Activated T-helper 2 cell treated with anti-CD3 and anti-CD28 coated beads, Interferon-gamma antibody, Interleukin-2, Interleukin-4, amounts not matched to agents 10 μg/mL and 5 μg/mL and 100 μg/mL, durations not matched to agents 14 hours and 24 hours and 36 hours (primary cell): ENCODE measurements around the gene ANTKMT. TPM values are rescaled to one million over a fixed set of nuclear protein-coding genes. Genes with fewer than 3 reads are reported as not detected.
"Not testable (repeated sequence)": the region's sequence is repeated elsewhere in the genome, so short reads cannot be mapped to it uniquely, and the experiment has no call there.

Experiments used
- DNase-seq: peaks from one replicate; pipeline ENCODE4 v3.0.0; 2021; ENCODE audit warnings: low spot score
- H3K27ac Mint-ChIP-seq: one replicate; pipeline ENCODE4 v1.8.0; 2021; ENCODE audit warnings: mixed read lengths
- H3K27me3 Mint-ChIP-seq: one replicate; pipeline ENCODE4 v1.8.0; 2021; ENCODE audit warnings: low read depth, mixed read lengths
- H3K36me3 Mint-ChIP-seq: one replicate; pipeline ENCODE4 v1.8.0; 2021; ENCODE audit warnings: low read depth, mixed read lengths
- H3K4me1 Mint-ChIP-seq: one replicate; pipeline ENCODE4 v1.8.0; 2021; ENCODE audit warnings: low read depth, mixed read lengths
- H3K4me3 Mint-ChIP-seq: one replicate; pipeline ENCODE4 v1.8.0; 2021; ENCODE audit warnings: low read depth, mild to moderate bottlenecking, moderate library complexity, mixed read lengths
- H3K9me3 Mint-ChIP-seq: one replicate; pipeline ENCODE4 v1.8.0; 2021; ENCODE audit warnings: mixed read lengths
- intact Hi-C: fragments of 100-400 bp; cut with micrococcal nuclease; formaldehyde crosslinking; loops from one replicate; pipeline ENCODE4 v1.15.1; 2023
- total RNA-seq: library from RNA; stranded (reverse); gene quantifications from 2 replicates; pipeline ENCODE4 v1.2.3, GENCODE V29; 2022

ANTKMT gene
- total RNA-seq, 1 donor from 2014 or later, result 54.4 TPM

DNA sequence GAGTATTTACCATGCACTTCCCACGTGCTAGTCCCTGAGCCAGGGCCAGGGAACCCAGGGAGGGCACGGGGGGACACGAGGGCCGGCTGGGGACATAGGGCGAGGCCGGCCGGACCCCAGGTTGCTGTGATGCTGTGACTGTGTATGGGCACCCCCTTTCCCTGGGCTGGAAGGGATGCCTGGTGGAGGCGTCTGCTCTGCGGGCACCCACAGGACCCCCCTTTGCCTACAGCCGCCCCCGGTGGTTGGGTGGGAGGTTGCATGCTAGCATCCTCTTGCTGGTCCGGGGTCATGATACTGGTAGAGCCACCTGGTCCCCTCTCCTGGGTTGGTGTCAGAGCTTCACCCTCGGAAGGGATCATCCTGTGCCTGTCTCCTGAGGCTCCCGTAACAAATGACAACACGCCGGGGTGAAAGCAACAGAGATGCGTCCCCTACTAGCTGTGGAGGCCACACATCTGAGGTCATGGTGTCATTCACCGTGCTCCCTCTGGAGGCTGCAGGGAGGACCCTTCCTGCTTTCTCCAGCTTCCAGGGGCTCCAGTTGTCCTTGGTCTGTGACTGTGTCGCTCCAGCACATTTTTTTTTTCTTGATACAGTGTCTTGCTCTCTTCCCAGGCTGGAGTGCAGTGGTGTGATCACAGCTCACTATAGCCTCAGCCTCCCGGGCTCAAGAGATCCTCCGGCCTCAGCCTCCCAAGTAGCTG is 23.0 kb downstream of the ANTKMT start:
- Mint-ChIP-seq H3K4me3 (no peak overlapping the region), H3K27ac (no peak overlapping the region)
- intact Hi-C loops, result loop anchor here (5.0 kb wide), 1 partner anchor 43 kb away; the partner anchor contains the start of genes CHTF18 and RPUSD1

DNA sequence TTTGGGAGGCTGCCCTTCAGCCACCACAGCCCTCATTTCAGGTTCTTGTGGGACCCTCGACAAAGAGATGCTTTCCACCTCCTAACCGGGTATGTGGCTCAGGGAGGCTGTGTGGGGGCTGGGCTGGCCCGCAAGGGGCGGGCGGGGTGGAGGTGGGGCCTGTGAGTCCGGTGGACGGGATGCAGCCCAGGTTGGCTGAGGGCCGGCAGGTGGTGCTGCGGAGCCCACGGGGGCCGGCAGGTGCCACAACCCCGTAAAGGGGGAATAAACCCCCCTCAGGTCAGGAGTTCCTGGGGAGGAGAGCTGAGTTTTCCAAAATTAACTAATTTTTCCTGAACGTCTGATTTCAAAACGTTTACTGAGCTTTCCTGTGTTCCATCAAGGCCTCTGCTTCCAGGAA is 24.8 kb downstream of the ANTKMT start:
- Mint-ChIP-seq H3K4me1 (no peaks in the 10 kb centered on the region), H3K27me3 (no peaks in the 10 kb centered on the region), H3K36me3 (no peaks in the 10 kb centered on the region), H3K27ac (no peak overlapping the region), H3K9me3 (no peaks in the 10 kb centered on the region), H3K4me3 (no peak overlapping the region)
- intact Hi-C loops, result no loop called here
- DNase-seq, result no peak

More for the DNA sequence above, 23.0 kb downstream of the ANTKMT start:
- H3K9me3 Mint-ChIP-seq, result no peaks in the 10 kb centered on the region
- DNase-seq, result no peak
- no peaks in the 10 kb centered on the region for H3K27me3 Mint-ChIP-seq
- peaks cover 2% of the 10 kb centered on the region for H3K4me1 Mint-ChIP-seq
- no peaks in the 10 kb centered on the region for H3K36me3 Mint-ChIP-seq

DNA sequence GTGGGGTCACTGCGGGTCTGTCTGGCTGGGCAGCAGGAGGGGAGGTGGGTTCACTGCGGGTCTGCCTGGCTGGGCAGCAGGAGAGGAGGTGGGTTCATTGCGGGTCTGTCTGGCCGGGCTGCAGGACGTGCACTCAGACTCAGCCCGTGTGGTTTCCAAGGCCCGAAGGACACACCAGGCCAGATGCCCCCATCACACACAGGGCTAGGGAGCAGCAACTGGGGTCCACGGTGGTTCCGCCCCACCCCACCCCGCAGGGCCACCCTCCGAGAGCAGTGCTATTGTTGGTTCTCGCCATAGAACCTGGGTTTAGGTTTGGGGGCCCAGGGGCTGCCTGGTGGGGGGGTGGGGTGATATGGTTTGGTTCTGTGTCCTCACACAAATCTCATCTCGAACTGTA is 25.7 kb downstream of the ANTKMT start:
- no peaks in the 10 kb centered on the region for H3K27me3 Mint-ChIP-seq
- H3K4me1 Mint-ChIP-seq, result no peaks in the 10 kb centered on the region
- DNase-seq, result no peak
- H3K9me3 Mint-ChIP-seq, result no peaks in the 10 kb centered on the region
- intact Hi-C loops, result no loop called here
- H3K4me3 Mint-ChIP-seq, result no peak overlapping the region
- H3K27ac Mint-ChIP-seq, result no peak overlapping the region
- H3K36me3 Mint-ChIP-seq, result no peaks in the 10 kb centered on the region

DNA sequence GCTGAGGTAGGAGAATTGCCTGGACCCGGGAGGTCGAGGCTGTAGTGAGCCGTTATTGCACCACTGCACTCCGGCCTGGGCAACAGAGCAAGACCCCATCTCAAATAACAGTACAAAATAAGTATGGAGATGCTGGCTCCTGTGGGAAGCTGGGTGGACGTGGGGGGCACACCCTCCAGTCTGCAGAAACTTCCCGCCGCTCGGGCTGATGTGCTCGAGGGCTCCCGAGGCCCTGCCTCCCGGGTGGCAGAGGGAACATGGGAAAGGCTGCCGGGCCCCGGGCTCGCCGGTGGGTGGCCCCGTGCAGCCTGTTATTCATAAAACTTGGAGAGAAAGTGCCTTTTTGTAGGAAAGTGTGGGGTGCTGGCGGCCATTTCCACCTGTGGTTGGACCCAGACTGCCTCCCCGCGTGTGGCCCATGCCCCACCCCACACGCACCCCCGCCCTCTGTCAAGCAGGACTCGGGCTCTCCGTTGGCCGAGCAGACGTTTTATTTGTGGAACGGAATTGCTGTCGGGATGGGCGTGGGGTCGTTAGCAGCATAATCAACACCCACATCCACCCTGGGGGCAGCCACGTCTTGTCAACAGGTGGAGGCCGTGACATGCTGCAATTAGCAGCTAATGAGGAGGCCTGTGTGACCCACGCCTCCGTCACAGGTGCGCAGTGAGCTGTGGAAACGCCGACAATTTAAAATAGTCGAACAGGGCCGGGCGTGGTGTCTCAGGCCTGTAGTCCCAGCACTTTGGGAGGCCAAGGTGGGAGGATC is 27.2 kb downstream of the ANTKMT start:
- Mint-ChIP-seq H3K9me3 (no peaks in the 10 kb centered on the region), H3K4me3 (no peak overlapping the region), H3K36me3 (no peaks in the 10 kb centered on the region), H3K4me1 (no peaks in the 10 kb centered on the region), H3K27ac (no peak overlapping the region), H3K27me3 (no peaks in the 10 kb centered on the region)
- DNase-seq, result no peak
- intact Hi-C loops, result no loop called here

DNA sequence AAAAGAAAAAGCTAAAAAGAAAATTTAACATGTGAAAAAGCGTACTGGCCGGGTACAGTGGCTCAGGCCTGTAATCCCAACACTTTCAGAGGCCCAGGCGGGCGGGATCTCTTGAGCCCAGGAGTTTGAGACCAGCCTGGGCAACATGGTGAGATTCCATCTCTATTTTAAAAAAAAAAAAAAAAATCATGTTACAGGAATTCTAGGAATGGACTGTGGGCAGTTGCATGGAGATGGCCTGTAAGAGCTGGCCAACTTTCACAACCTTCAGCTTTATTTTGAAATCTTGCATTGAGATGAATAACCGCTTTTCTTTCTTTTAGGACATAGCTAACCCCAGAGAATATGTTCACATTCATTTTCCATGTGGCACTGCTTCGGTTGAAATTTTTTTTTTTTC is 28.1 kb downstream of the ANTKMT start:
- no peaks in the 10 kb centered on the region for H3K9me3 Mint-ChIP-seq
- no peaks in the 10 kb centered on the region for H3K4me1 Mint-ChIP-seq
- intact Hi-C loops, result no loop called here
- no peak overlapping the region for H3K4me3 Mint-ChIP-seq
- H3K36me3 Mint-ChIP-seq, result no peaks in the 10 kb centered on the region
- no peaks in the 10 kb centered on the region for H3K27me3 Mint-ChIP-seq
- H3K27ac Mint-ChIP-seq, result no peak overlapping the region
- no peak for DNase-seq

DNA sequence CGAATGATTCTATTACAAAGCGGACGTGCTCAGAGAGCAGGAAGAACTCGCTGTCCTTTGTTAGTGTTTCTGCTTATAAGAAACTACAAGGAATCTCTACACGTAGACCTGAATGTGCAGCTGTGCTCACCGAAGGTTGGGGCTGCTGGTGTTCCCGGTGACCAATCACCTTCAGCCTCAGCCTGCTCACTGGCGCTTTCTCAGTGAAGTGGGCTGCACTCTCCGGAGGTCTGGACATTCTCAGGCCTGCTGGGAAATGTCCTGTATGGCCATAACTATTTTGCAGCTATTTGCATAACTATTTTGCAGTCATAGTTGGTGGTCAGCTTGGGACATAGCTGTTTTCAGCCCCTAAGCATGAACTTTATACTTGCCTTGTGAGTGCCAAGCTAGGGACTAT is 29.5 kb downstream of the ANTKMT start:
- Mint-ChIP-seq H3K4me1 (no peaks in the 10 kb centered on the region), H3K27ac (no peak overlapping the region), H3K9me3 (no peaks in the 10 kb centered on the region), H3K27me3 (no peaks in the 10 kb centered on the region), H3K4me3 (no peak overlapping the region), H3K36me3 (no peaks in the 10 kb centered on the region)
- no peak for DNase-seq
- intact Hi-C loops, result no loop called here

DNA sequence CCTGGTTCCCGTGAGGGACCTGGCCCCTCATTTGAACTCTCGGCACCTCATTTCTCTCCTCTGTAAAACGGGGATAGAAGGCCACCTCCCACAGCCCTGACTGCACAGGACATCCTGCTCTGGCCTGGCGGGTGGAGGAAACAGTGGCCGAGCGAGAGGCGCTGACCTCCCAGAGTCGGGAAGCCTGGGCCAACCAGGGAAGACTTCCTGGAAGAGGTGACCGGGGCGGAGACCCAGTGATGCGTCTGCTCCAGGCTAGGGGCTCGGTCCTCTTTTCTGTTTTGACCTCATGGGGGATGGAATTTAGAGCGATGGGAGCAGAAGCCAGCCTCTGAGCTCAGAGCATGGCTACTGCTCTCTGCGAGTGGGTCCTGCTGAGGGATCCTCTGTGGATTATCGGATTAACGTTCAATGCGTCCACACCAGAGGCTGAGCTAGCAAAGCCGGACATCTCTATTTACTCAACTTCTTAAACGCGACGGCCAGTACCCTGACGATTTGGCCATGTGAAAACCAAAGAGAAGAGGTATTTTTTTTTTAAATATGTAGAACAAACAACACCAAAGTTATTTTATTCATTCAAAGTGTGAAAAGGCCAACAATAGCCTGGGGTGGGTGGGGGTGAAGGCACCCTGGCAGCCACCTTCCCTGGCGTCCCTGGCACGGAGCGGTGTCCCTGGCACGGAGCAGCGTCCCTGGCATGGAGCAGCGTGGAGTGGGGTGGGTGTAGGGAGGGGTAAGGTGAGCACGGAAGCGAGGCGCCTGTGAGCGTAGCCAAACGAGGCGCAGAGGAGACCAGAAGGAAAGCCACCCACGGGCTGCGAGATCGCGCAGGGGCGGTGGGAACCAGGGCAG is 30.4 kb downstream of the ANTKMT start:
- no peaks in the 10 kb centered on the region for H3K27me3 Mint-ChIP-seq
- H3K36me3 Mint-ChIP-seq, result no peaks in the 10 kb centered on the region
- no peak overlapping the region for H3K27ac Mint-ChIP-seq
- no peak for DNase-seq
- H3K9me3 Mint-ChIP-seq, result no peaks in the 10 kb centered on the region
- H3K4me3 Mint-ChIP-seq, result no peak overlapping the region
- intact Hi-C loops, result no loop called here
- no peaks in the 10 kb centered on the region for H3K4me1 Mint-ChIP-seq

DNA sequence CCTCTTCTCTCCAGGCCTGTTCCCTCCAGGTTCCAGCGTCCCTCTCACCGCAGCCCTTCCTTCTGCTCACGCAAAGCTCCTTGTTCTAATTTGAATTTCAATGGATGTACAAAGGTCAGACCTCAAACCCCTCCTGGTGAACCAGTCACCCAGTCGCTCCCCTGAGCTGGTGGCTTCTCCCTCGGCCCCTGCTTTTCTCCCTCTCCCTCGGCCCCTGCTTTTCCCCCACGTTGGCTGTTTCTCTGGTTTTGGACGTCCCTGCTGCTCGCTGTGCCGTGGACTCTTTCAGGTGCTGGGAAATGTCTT is 31.0 kb downstream of the ANTKMT start:
- no peak overlapping the region for H3K27ac Mint-ChIP-seq
- H3K4me1 Mint-ChIP-seq, result no peaks in the 10 kb centered on the region
- H3K9me3 Mint-ChIP-seq, result no peaks in the 10 kb centered on the region
- no peak for DNase-seq
- intact Hi-C loops, result no loop called here
- H3K4me3 Mint-ChIP-seq, result no peak overlapping the region
- no peaks in the 10 kb centered on the region for H3K27me3 Mint-ChIP-seq
- no peaks in the 10 kb centered on the region for H3K36me3 Mint-ChIP-seq

DNA sequence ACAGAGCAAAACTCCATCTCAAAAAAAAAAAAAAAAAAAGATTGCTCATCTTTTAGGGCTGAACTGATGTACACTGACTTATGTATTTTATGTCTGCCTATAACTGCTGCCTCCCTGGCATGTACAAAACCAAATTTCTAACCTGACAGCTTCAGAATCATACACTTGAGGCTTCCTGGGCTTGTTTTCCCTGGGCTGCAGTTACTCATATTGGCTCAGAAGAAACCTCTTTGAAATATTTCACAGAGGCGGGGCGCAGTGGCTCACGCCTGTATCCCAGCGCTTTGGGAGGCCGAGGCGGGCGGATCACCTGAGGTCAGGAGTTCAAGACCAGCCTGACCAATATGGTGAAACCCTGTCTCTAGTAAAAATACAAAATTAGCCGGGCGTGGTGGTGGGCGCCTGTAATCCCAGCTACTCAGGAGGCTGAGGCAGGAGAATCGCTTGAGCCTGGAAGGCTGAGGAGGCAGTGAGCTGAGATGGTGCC is 33.2 kb downstream of the ANTKMT start:
- H3K27ac Mint-ChIP-seq, H3K9me3 Mint-ChIP-seq, DNase-seq, H3K27me3 Mint-ChIP-seq, intact Hi-C loops, H3K4me3 Mint-ChIP-seq, H3K4me1 Mint-ChIP-seq, H3K36me3 Mint-ChIP-seq: not testable (repeated sequence)

DNA sequence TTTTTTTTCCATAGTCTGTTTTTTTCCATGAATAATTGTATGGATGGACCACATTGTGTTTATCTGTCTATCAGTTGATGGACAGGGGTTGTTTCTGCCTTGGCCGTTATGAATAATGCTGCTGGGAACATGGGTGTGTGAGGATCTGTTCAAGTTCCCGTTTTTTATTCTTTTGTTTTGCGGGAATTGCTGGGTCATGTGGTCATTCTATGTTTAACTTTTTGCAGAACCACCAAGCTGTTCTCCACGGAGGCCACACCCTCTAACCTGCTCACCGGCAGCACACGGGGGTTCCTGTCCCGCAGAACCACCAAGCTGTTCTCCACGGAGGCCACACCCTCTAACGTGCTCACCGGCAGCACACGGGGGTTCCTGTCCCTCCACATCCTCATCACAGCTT is 33.7 kb downstream of the ANTKMT start:
- no peaks in the 10 kb centered on the region for H3K4me1 Mint-ChIP-seq

DNA sequence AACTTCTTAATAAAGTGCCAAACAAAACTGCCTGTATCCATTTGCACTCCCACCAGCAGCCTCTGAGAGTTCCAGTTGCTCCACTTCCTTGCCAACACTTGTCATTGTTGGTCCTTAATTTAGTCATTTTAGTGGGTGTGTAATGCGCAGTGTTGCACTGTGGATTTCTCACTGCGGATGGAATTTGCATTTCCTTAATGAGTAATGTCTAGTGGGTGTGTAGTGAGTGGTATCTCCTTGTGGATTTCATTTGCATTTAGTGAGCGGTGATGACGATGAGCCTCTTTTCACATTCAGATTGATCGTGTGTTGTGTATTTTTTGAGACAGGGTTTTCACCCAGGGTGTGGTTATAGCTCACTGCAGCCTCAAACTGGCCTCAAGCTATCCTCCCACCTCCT is 35.5 kb downstream of the ANTKMT start:
- Mint-ChIP-seq H3K27ac (no peak overlapping the region), H3K4me3 (no peak overlapping the region), H3K36me3 (no peaks in the 10 kb centered on the region), H3K4me1 (no peaks in the 10 kb centered on the region), H3K9me3 (no peaks in the 10 kb centered on the region), H3K27me3 (no peaks in the 10 kb centered on the region)
- DNase-seq, result no peak
- intact Hi-C loops, result no loop called here

More for the DNA sequence above, 33.7 kb downstream of the ANTKMT start:
- H3K27me3 Mint-ChIP-seq, result no peaks in the 10 kb centered on the region
- H3K27ac Mint-ChIP-seq, result no peak overlapping the region
- DNase-seq, result no peak
- H3K36me3 Mint-ChIP-seq, result no peaks in the 10 kb centered on the region
- no peaks in the 10 kb centered on the region for H3K9me3 Mint-ChIP-seq
- intact Hi-C loops, result no loop called here
- H3K4me3 Mint-ChIP-seq, result no peak overlapping the region

DNA sequence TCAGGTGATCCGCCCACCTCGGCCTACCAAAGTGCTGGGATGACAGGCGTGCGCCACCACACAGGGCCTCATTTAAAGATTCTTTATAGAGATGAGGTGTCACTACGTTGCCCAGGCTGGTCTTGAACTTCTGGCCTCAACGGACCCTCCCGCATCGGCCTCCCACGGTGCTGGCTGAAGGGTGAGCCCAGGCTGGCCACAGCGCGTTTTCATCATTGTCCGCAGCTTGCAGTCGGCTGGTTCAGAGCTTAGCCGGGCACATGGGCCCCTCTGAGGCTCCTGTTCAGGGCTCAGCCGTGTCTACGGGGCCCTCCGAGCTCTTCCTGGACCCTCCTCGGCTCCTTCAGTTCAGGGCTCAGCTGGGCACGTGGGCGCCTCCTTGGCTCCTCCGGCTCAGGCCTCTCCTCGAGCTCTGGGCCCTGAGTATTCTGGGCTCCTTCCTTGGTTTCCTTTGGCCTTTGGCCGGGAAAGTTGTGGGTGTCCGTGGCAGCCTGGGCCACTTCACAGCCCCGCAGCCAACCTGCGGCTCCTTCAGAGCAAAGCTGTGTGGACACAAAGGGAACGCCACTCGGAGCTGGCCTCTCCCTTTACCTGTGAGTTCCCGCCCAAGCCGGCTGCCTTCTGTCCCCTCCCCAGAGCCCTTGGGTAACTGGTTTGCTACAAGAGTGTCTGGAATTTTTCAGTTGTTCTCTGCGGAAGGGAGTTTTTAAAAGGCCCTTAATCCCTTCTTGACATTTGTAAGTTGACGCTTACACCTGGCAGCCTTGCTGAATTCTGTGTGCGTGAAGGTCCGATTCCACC is 38.4 kb downstream of the ANTKMT start:
- no peaks in the 10 kb centered on the region for H3K36me3 Mint-ChIP-seq
- no peaks in the 10 kb centered on the region for H3K27me3 Mint-ChIP-seq
- H3K4me1 Mint-ChIP-seq, result no peaks in the 10 kb centered on the region
- no peak for DNase-seq
- no peak overlapping the region for H3K27ac Mint-ChIP-seq
- H3K4me3 Mint-ChIP-seq, result no peak overlapping the region
- no peaks in the 10 kb centered on the region for H3K9me3 Mint-ChIP-seq
- intact Hi-C loops, result no loop called here
